Measurements from ENCODE around the gene NR6A1. TPM values are rescaled to one million over a fixed set of nuclear protein-coding genes. Genes with fewer than 3 reads are reported as not detected.
A peak's percentile ranks its signal among the peaks of the same experiment; 100 is the strongest.

NR6A1 gene
- 0.23 TPM for polyA plus RNA-seq (2012; ENCODE audit: insufficient read depth, insufficient read length, low read depth)

GRCh38 chr9:124771021-124771866, at the start of gene NR6A1:
Gene NR6A1, minus strand, starts transcription at chr9:124771311.
- TF ChIP-seq CTCF (IDR thresholded peaks at IDR 0.05; ENCODE audit: low read depth, low read length): peak; percentile 16; the same call in 1 of the 2 replicates
- peak; percentile 99 for DNase-seq
- peak within 1 kb of the TSS; percentile 66 for H3K4me3 ChIP-seq (ENCODE audit: low read depth, low read length)
- no peaks in the 10 kb centered on the region for H3K9me3 ChIP-seq
- no peaks in the 10 kb centered on the region for H3K36me3 ChIP-seq
- H3K27me3 ChIP-seq: peaks cover 42% of the 10 kb centered on the region
- no peaks in the 10 kb centered on the region for H3K4me1 ChIP-seq

GRCh38 chr9:124818431-124819281, 47.5 kb upstream of the NR6A1 start:
- no peak overlapping the region; the same call in 1 of the 2 replicates for H3K4me3 ChIP-seq (ENCODE audit: low read depth, low read length)

GRCh38 chr9:124815601-124816000, 44.5 kb upstream of the NR6A1 start:
- no peak overlapping the region for H3K4me3 ChIP-seq (ENCODE audit: low read depth, low read length)
- no peaks in the 10 kb centered on the region for H3K9me3 ChIP-seq
- H3K27me3 ChIP-seq: no peaks in the 10 kb centered on the region
- no peaks in the 10 kb centered on the region for H3K36me3 ChIP-seq
- peaks cover 6% of the 10 kb centered on the region for H3K4me1 ChIP-seq
- no peak for DNase-seq
- TF ChIP-seq CTCF (IDR thresholded peaks at IDR 0.05; ENCODE audit: low read depth, low read length): no peak

More at GRCh38 chr9:124818431-124819281, 47.5 kb upstream of the NR6A1 start:
- Histone ChIP-seq H3K4me1 (peaks cover 8% of the 10 kb centered on the region), H3K27me3 (no peaks in the 10 kb centered on the region), H3K9me3 (no peaks in the 10 kb centered on the region), H3K36me3 (no peaks in the 10 kb centered on the region)
- no peak for TF ChIP-seq CTCF (IDR thresholded peaks at IDR 0.05; ENCODE audit: low read depth, low read length)
- DNase-seq: peak; percentile 75

- Histone ChIP-seq H3K27me3 (no peaks in the 10 kb centered on the region), H3K4me3 (ENCODE audit: low read depth, low read length) (no peak overlapping the region), H3K36me3 (no peaks in the 10 kb centered on the region), H3K9me3 (no peaks in the 10 kb centered on the region), H3K4me1 (peaks cover 4% of the 10 kb centered on the region)
- TF ChIP-seq CTCF (IDR thresholded peaks at IDR 0.05; ENCODE audit: low read depth, low read length): no peak
- DNase-seq: no peak
Measured at GRCh38 chr9:124814164-124814535, 43.0 kb upstream of the NR6A1 start.

GRCh38 chr9:124813501-124814163, 42.5 kb upstream of the NR6A1 start:
- DNase-seq: no peak
- Histone ChIP-seq H3K36me3 (no peaks in the 10 kb centered on the region), H3K9me3 (no peaks in the 10 kb centered on the region), H3K4me1 (no peaks in the 10 kb centered on the region; the same call in 1 of the 2 replicates), H3K4me3 (ENCODE audit: low read depth, low read length) (no peak overlapping the region), H3K27me3 (no peaks in the 10 kb centered on the region)
- TF ChIP-seq CTCF (IDR thresholded peaks at IDR 0.05; ENCODE audit: low read depth, low read length): no peak
